ENCODE measurements around the gene SMOC1.

The SMOC1 gene

GRCh38 chr14:69973846-69974245, 94.6 kb downstream of the SMOC1 start:
- no peaks in the 10 kb centered on the region for H3K36me3 ChIP-seq (ENCODE audit: insufficient read depth, low read length)
- H3K9ac ChIP-seq (ENCODE audit: low read depth, low read length): no peak overlapping the region
- no peaks in the 10 kb centered on the region for H3K9me3 ChIP-seq (ENCODE audit: insufficient read depth, low read length, severe bottlenecking)
- ATAC-seq (ENCODE audit: insufficient read depth, low read depth) (no peak), DNase-seq (no peak)
- TF ChIP-seq CTCF (IDR thresholded peaks at IDR 0.05; ENCODE audit: borderline replicate concordance, extremely low read depth, low read length, poor library complexity, severe bottlenecking) (no peak), EZH2 (IDR thresholded peaks at IDR 0.05; ENCODE audit: borderline replicate concordance, low read depth, low read length, severe bottlenecking) (no peak)
- H3K4me2 ChIP-seq (ENCODE audit: insufficient read depth, low read length): no peak overlapping the region
- no peaks in the 10 kb centered on the region for H3K4me1 ChIP-seq (ENCODE audit: insufficient read depth, low read length)
- no peaks in the 10 kb centered on the region for H4K20me1 ChIP-seq (ENCODE audit: insufficient read depth, low read length)
- H3K4me3 ChIP-seq (ENCODE audit: low read depth in 1 of 2, low read length in 2 of 2): no peak overlapping the region
- no peak overlapping the region for H3K27ac ChIP-seq (ENCODE audit: low read length)
- H3K27me3 ChIP-seq (ENCODE audit: insufficient read depth, low read length, poor library complexity): peaks cover 5% of the 10 kb centered on the region
- no peak overlapping the region for H2AFZ ChIP-seq (ENCODE audit: low read depth, low read length)
- no peaks in the 10 kb centered on the region for H3K79me2 ChIP-seq (ENCODE audit: insufficient read depth, low read length)

- H3K36me3 ChIP-seq (ENCODE audit: insufficient read depth, low read length): no peaks in the 10 kb centered on the region
- no peak overlapping the region for H3K9ac ChIP-seq (ENCODE audit: low read depth, low read length)
- H3K4me3 ChIP-seq (ENCODE audit: low read depth in 1 of 2, low read length in 2 of 2): no peak overlapping the region
- H3K9me3 ChIP-seq (ENCODE audit: insufficient read depth, low read length, severe bottlenecking): no peaks in the 10 kb centered on the region
- no peaks in the 10 kb centered on the region for H3K79me2 ChIP-seq (ENCODE audit: insufficient read depth, low read length)
- ATAC-seq (ENCODE audit: insufficient read depth, low read depth) (no peak), DNase-seq (no peak)
- no peaks in the 10 kb centered on the region for H3K4me1 ChIP-seq (ENCODE audit: insufficient read depth, low read length)
- TF ChIP-seq EZH2 (IDR thresholded peaks at IDR 0.05; ENCODE audit: borderline replicate concordance, low read depth, low read length, severe bottlenecking) (no peak), CTCF (IDR thresholded peaks at IDR 0.05; ENCODE audit: borderline replicate concordance, extremely low read depth, low read length, poor library complexity, severe bottlenecking) (no peak)
- no peak overlapping the region for H3K27ac ChIP-seq (ENCODE audit: low read length)
- H4K20me1 ChIP-seq (ENCODE audit: insufficient read depth, low read length): no peaks in the 10 kb centered on the region
- H2AFZ ChIP-seq (ENCODE audit: low read depth, low read length): no peak overlapping the region
- H3K4me2 ChIP-seq (ENCODE audit: insufficient read depth, low read length): no peak overlapping the region
- peaks cover 5% of the 10 kb centered on the region for H3K27me3 ChIP-seq (ENCODE audit: insufficient read depth, low read length, poor library complexity)
Observed at GRCh38 chr14:69979882-69980281, 100.7 kb downstream of the SMOC1 start.

GRCh38 chr14:69980457-69981425, 101.5 kb downstream of the SMOC1 start:
- TF ChIP-seq EZH2 (IDR thresholded peaks at IDR 0.05; ENCODE audit: borderline replicate concordance, low read depth, low read length, severe bottlenecking) (no peak), CTCF (IDR thresholded peaks at IDR 0.05; ENCODE audit: borderline replicate concordance, extremely low read depth, low read length, poor library complexity, severe bottlenecking) (no peak)
- H3K4me3 ChIP-seq (ENCODE audit: low read depth in 1 of 2, low read length in 2 of 2): no peak overlapping the region
- H3K79me2 ChIP-seq (ENCODE audit: insufficient read depth, low read length): no peaks in the 10 kb centered on the region
- H3K4me1 ChIP-seq (ENCODE audit: insufficient read depth, low read length): no peaks in the 10 kb centered on the region
- no peak overlapping the region for H3K27ac ChIP-seq (ENCODE audit: low read length)
- H2AFZ ChIP-seq (ENCODE audit: low read depth, low read length): no peak overlapping the region
- H3K36me3 ChIP-seq (ENCODE audit: insufficient read depth, low read length): no peaks in the 10 kb centered on the region
- peaks cover 5% of the 10 kb centered on the region for H3K27me3 ChIP-seq (ENCODE audit: insufficient read depth, low read length, poor library complexity)
- no peak for DNase-seq
- H3K4me2 ChIP-seq (ENCODE audit: insufficient read depth, low read length): no peak overlapping the region
- no peak overlapping the region for H3K9ac ChIP-seq (ENCODE audit: low read depth, low read length)
- no peaks in the 10 kb centered on the region for H4K20me1 ChIP-seq (ENCODE audit: insufficient read depth, low read length)
- no peak for ATAC-seq (ENCODE audit: insufficient read depth, low read depth)
- H3K9me3 ChIP-seq (ENCODE audit: insufficient read depth, low read length, severe bottlenecking): no peaks in the 10 kb centered on the region
